ENCODE measurements around the gene BFSP2. TPM values are rescaled to one million over a fixed set of nuclear protein-coding genes. Genes with fewer than 3 reads are reported as not detected.

Gene BFSP2
- total and polyA plus RNA-seq, 8 donors, result 0.68 to 2.7 (median 1.4) TPM; not detected in 5

- H3K4me1 ChIP-seq, result peaks cover 0 to 11% (median 5%) of the 10 kb centered on the region in 4 donors
- no peak overlapping the region for H3K27ac ChIP-seq
- H3K9me3 ChIP-seq, result no peaks in the 10 kb centered on the region
- intact Hi-C loops (cut with DNase I; ENCODE audit: low total_unique reads), result no loop called here
- no peak for DNase-seq
- H3K27me3 ChIP-seq, result peaks cover 0 to 9% (median 0%) of the 10 kb centered on the region in 3 donors
- H3K4me3 ChIP-seq, result no peak overlapping the region
- TF ChIP-seq CTCF (IDR thresholded peaks at IDR 0.05) (no peak), POLR2A (IDR thresholded peaks at IDR 0.05) (no peak), POLR2AphosphoS5 (IDR thresholded peaks at IDR 0.05) (no peak), EP300 (IDR thresholded peaks at IDR 0.05) (no peak)
- H3K36me3 ChIP-seq, result no peaks in the 10 kb centered on the region
- WGBS, 5 donors, result 88 to 94% (median 90%) methylated on average over 2 of the region's 2 CpGs
These were observed 8.5 kb downstream of the BFSP2 start for GRCh38 chr3:133408366-133408765.

GRCh38 chr3:133408961-133409360 is 9.1 kb downstream of the BFSP2 start:
- Histone ChIP-seq H3K36me3 (no peaks in the 10 kb centered on the region), H3K27me3 (peaks cover 0 to 9% (median 0%) of the 10 kb centered on the region in 3 donors), H3K9me3 (no peaks in the 10 kb centered on the region), H3K4me3 (no peak overlapping the region), H3K27ac (no peak overlapping the region), H3K4me1 (peaks cover 0 to 16% (median 7%) of the 10 kb centered on the region in 4 donors)
- intact Hi-C loops (cut with DNase I; ENCODE audit: low total_unique reads), result no loop called here
- DNase-seq, result no peak
- TF ChIP-seq POLR2A (IDR thresholded peaks at IDR 0.05), result no peak
- TF ChIP-seq EP300 (IDR thresholded peaks at IDR 0.05), result no peak
- no peak for TF ChIP-seq CTCF (IDR thresholded peaks at IDR 0.05)
- no peak for TF ChIP-seq POLR2AphosphoS5 (IDR thresholded peaks at IDR 0.05)
- 52 to 67% (median 56%) methylated on average over 2 of the region's 2 CpGs for WGBS, 5 donors

- no peak overlapping the region for H3K4me3 ChIP-seq
- intact Hi-C loops (cut with DNase I; ENCODE audit: low total_unique reads), result no loop called here
- H3K27me3 ChIP-seq, result peaks cover 0 to 9% (median 0%) of the 10 kb centered on the region in 3 donors
- TF ChIP-seq POLR2AphosphoS5 (IDR thresholded peaks at IDR 0.05) (no peak), EP300 (IDR thresholded peaks at IDR 0.05) (no peak), POLR2A (IDR thresholded peaks at IDR 0.05) (no peak), CTCF (IDR thresholded peaks at IDR 0.05) (no peak)
- no peaks in the 10 kb centered on the region for H3K36me3 ChIP-seq
- H3K4me1 ChIP-seq, result peaks cover 0 to 16% (median 7%) of the 10 kb centered on the region in 4 donors
- H3K9me3 ChIP-seq, result no peaks in the 10 kb centered on the region
- no peak for DNase-seq
- H3K27ac ChIP-seq, result no peak overlapping the region
- 77 to 84% (median 80%) methylated on average over 17 of the region's 17 CpGs for WGBS, 5 donors
These were observed 10.5 kb downstream of the BFSP2 start for GRCh38 chr3:133410191-133410892.

- H3K4me3 ChIP-seq, result no peak overlapping the region
These were observed 12.6 kb downstream of the BFSP2 start for GRCh38 chr3:133412183-133413132.

More at GRCh38 chr3:133412183-133413132, 12.6 kb downstream of the BFSP2 start:
- WGBS, 5 donors, result 66 to 72% (median 70%) methylated on average over 26 of the region's 26 CpGs
- Histone ChIP-seq H3K27ac (no peak overlapping the region), H3K4me1 (peaks cover 0 to 16% (median 7%) of the 10 kb centered on the region in 4 donors), H3K27me3 (peaks cover 0 to 9% (median 0%) of the 10 kb centered on the region in 3 donors), H3K9me3 (no peaks in the 10 kb centered on the region), H3K36me3 (no peaks in the 10 kb centered on the region)
- intact Hi-C loops (cut with DNase I; ENCODE audit: low total_unique reads), result no loop called here
- peak in 1 of 2 donors; percentile 67 for DNase-seq
- TF ChIP-seq CTCF (IDR thresholded peaks at IDR 0.05) (no peak), POLR2AphosphoS5 (IDR thresholded peaks at IDR 0.05) (no peak), EP300 (IDR thresholded peaks at IDR 0.05) (no peak), POLR2A (IDR thresholded peaks at IDR 0.05) (no peak)
